Tibial nerve (tissue), 4 donors: ENCODE results near the gene TOMM5. TPM values are rescaled to one million over a fixed set of nuclear protein-coding genes. Genes with fewer than 3 reads are reported as not detected.

Experiments used
- DNase-seq, 2 donors: peaks; one replicate each; pipeline ENCODE4 v3.0.0-alpha.2; 2019; ENCODE audit warnings: low spot score in 2 of 2
- H3K27ac ChIP-seq, 4 donors: fragments of 200-600 bp; sonication (generic) in 3 of 4; one replicate each; pipeline ENCODE4 v1.5.1; 2017 to 2019; ENCODE audit warnings: mild to moderate bottlenecking in 1 of 4
- H3K27me3 ChIP-seq, 2 donors: fragments of 200-600 bp; sonication (generic) in 1 of 2; one replicate each; pipeline versions ENCODE4 v1.5.1 to v1.6.0; 2017 to 2019
- H3K36me3 ChIP-seq, 3 donors: fragments of 200-600 bp; sonication (generic); one replicate each; pipeline ENCODE4 v1.5.1; 2018 to 2019
- H3K4me1 ChIP-seq, 4 donors: fragments of 200-600 bp; sonication (generic) in 3 of 4; one replicate each; pipeline ENCODE4 v1.5.1; 2017 to 2019
- H3K4me3 ChIP-seq, 4 donors: fragments of 200-600 bp; sonication (generic) in 3 of 4; one replicate each; pipeline ENCODE4 v1.5.1; 2017 to 2019; ENCODE audit warnings: mild to moderate bottlenecking in 1 of 4, moderate library complexity in 1 of 4
- H3K9me3 ChIP-seq, 4 donors: fragments of 200-600 bp; sonication (generic) in 3 of 4; one replicate each; pipeline ENCODE4 v1.5.1; 2017 to 2019
- EP300 ChIP-seq, 2 donors: sonication (generic); formaldehyde crosslinking; IDR thresholded peaks; one replicate each; pipeline ENCODE4 v1.6.1; 2017; ENCODE audit warnings: antibody characterized with exemption in 2 of 2, mild to moderate bottlenecking in 1 of 2
- POLR2A ChIP-seq, 2 donors: fragments of 450-650 bp; IDR thresholded peaks; one replicate each; pipeline ENCODE4 v1.6.1; 2017; ENCODE audit warnings: antibody characterized with exemption in 2 of 2, mild to moderate bottlenecking in 2 of 2, moderate library complexity in 2 of 2
- WGBS, 2 donors: methylation state at CpG; one replicate each; pipeline ENCODE4 v1.1.5; 2018; 5-methylcytosine and 5-hydroxymethylcytosine counted together
- total RNA-seq, 4 donors: library from RNA; depleted of rRNA; stranded (reverse); fragments of >200 nt; gene quantifications; one replicate each; pipeline ENCODE4 v1.1.0, GENCODE V29; 2016
- TF ChIP-seq, protein P1 (sequence below), 5 experiments: fragments of 200-600 bp in 3 of 5; fragments of 450-650 bp in 2 of 5; sonication (generic) in 3 of 5; IDR thresholded peaks; one replicate each; pipeline ENCODE4 v1.5.1; 2016 to 2019; ENCODE audit warnings: antibody characterized with exemption in 5 of 5, mild to moderate bottlenecking in 3 of 5, moderate library complexity in 2 of 5

TOMM5 gene
- total RNA-seq, 4 donors from 2014 or later: 21.0 to 81.1 (median 63.7) TPM

- WGBS, 2 donors: 25 to 29% methylated on average over 5 of the region's 5 CpGs
- Histone ChIP-seq H3K36me3 (no peaks in the 10 kb centered on the region), H3K27me3 (no peaks in the 10 kb centered on the region), H3K9me3 (no peaks in the 10 kb centered on the region), H3K4me3 (no peak overlapping the region), H3K4me1 (peaks cover 0 to 35% (median 11%) of the 10 kb centered on the region in 4 donors), H3K27ac (peak overlapping the region in 2 of 4 donors; percentile 89 to 91)
- TF ChIP-seq EP300 (IDR thresholded peaks at IDR 0.05): no peak
- TF ChIP-seq, protein P1, sequence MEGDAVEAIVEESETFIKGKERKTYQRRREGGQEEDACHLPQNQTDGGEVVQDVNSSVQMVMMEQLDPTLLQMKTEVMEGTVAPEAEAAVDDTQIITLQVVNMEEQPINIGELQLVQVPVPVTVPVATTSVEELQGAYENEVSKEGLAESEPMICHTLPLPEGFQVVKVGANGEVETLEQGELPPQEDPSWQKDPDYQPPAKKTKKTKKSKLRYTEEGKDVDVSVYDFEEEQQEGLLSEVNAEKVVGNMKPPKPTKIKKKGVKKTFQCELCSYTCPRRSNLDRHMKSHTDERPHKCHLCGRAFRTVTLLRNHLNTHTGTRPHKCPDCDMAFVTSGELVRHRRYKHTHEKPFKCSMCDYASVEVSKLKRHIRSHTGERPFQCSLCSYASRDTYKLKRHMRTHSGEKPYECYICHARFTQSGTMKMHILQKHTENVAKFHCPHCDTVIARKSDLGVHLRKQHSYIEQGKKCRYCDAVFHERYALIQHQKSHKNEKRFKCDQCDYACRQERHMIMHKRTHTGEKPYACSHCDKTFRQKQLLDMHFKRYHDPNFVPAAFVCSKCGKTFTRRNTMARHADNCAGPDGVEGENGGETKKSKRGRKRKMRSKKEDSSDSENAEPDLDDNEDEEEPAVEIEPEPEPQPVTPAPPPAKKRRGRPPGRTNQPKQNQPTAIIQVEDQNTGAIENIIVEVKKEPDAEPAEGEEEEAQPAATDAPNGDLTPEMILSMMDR (IDR thresholded peaks at IDR 0.05): no peak
- no peak for TF ChIP-seq POLR2A (IDR thresholded peaks at IDR 0.05)
- DNase-seq: no peak
These were observed 18.1 kb downstream of the TOMM5 start for GRCh38 chr9:37574241-37574721.

DNA sequence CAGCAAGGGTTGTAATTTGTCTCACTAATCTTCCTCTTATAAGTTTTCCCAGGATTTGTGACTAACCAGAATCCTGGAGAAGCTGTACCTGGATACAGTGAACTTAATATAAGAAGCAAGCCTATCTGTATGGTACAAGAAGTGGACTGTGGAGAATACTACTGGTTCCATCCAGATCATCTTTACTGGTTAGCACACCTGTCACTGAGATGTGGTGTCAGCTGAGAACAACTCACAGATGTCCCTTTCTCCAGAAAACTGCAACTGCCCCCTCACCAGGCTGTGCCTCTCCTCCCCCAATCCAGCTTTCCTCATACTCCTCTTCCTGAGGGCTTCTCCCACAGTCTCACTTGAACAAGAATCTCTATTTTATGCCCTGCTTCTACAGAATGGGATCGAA, 21.1 kb downstream of the TOMM5 start:
- TF ChIP-seq POLR2A (IDR thresholded peaks at IDR 0.05): no peak
- no peaks in the 10 kb centered on the region for H3K9me3 ChIP-seq
- no peak for DNase-seq
- no peak overlapping the region for H3K4me3 ChIP-seq
- H3K27me3 ChIP-seq: no peaks in the 10 kb centered on the region
- no peak overlapping the region for H3K27ac ChIP-seq
- no peaks in the 10 kb centered on the region for H3K36me3 ChIP-seq
- WGBS, 2 donors: 94 to 100% methylated on average over 1 of the region's 1 CpG
- H3K4me1 ChIP-seq: peaks cover 0 to 28% (median 7%) of the 10 kb centered on the region in 4 donors

- no peak overlapping the region for H3K27ac ChIP-seq
- DNase-seq: no peak
- H3K27me3 ChIP-seq: no peaks in the 10 kb centered on the region
- TF ChIP-seq, protein P1 (IDR thresholded peaks at IDR 0.05): no peak
- no peak for TF ChIP-seq EP300 (IDR thresholded peaks at IDR 0.05)
- no peak for TF ChIP-seq POLR2A (IDR thresholded peaks at IDR 0.05)
- peaks cover 0 to 8% (median 0%) of the 10 kb centered on the region in 3 donors for H3K36me3 ChIP-seq
- 74% methylated on average over 3 of the region's 3 CpGs for WGBS, 2 donors
- no peaks in the 10 kb centered on the region for H3K4me1 ChIP-seq
- H3K4me3 ChIP-seq: no peak overlapping the region
- no peaks in the 10 kb centered on the region for H3K9me3 ChIP-seq
These were observed 25.7 kb downstream of the TOMM5 start for GRCh38 chr9:37566716-37567115.

DNA sequence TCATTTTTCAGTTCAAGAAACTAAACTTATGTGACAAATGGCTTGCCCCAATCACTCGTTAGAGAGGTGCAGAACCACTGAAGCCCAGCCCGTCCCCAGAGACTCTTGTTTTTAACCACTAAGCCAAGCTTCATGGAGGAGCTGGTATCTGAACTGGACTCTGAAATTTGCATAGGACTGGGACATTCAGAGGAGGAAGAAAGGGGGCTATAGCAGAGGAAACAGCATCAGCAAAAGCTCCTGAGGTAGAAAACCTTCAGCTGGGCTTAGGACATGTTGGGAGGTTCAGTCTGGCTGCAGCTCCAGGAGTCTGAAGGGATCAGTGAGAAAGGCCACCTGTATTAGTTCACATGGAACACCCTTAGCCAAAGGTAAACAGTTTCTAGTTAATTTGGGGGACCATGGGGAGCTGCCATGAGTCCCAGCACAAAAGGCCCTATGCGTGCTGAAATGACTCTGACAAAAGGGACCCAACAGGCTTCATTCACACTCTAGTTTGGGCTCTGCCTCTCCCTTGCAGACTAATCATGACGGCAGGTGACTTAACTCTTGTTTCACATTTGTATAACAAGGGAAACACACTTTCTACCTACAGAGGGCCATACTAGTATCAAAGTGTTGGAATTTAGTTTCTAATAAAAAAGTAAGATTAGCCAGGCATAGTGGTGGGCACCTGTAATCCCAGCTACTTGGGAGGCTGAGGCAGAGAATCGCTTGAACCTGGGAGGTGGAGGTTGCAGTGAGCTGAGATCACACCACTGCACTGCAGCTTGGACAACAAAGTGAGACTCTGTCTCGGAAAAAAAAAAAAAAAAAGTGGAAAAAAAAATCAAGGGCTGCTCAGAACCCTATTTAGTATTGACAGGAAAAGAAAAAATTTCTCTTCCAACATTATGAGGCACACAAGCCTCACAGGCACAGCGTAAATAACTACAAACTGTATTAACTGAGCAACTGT, 26.5 kb downstream of the TOMM5 start:
- no peaks in the 10 kb centered on the region for H3K27me3 ChIP-seq
- peaks cover 0 to 8% (median 0%) of the 10 kb centered on the region in 3 donors for H3K36me3 ChIP-seq
- H3K4me3 ChIP-seq: no peak overlapping the region
- TF ChIP-seq, protein P1 (IDR thresholded peaks at IDR 0.05): no peak
- TF ChIP-seq EP300 (IDR thresholded peaks at IDR 0.05): no peak
- TF ChIP-seq POLR2A (IDR thresholded peaks at IDR 0.05): no peak
- no peak for DNase-seq
- H3K4me1 ChIP-seq: no peaks in the 10 kb centered on the region
- no peak overlapping the region for H3K27ac ChIP-seq
- H3K9me3 ChIP-seq: no peaks in the 10 kb centered on the region
- WGBS, 2 donors: 76 to 79% methylated on average over 7 of the region's 7 CpGs

- 87 to 91% methylated on average over 4 of the region's 4 CpGs for WGBS, 2 donors
- H3K9me3 ChIP-seq: no peaks in the 10 kb centered on the region
- no peak overlapping the region for H3K27ac ChIP-seq
- peaks cover 0 to 8% (median 0%) of the 10 kb centered on the region in 3 donors for H3K36me3 ChIP-seq
- DNase-seq: no peak
- H3K4me3 ChIP-seq: no peak overlapping the region
- H3K27me3 ChIP-seq: no peaks in the 10 kb centered on the region
- H3K4me1 ChIP-seq: no peaks in the 10 kb centered on the region
- TF ChIP-seq EP300 (IDR thresholded peaks at IDR 0.05) (no peak), POLR2A (IDR thresholded peaks at IDR 0.05) (no peak)
- TF ChIP-seq, protein P1 (IDR thresholded peaks at IDR 0.05): no peak
These were observed 27.5 kb downstream of the TOMM5 start for GRCh38 chr9:37564916-37565315.
